Measurements from ENCODE around the gene TAPBP.
A peak's percentile ranks its signal among the peaks of the same experiment; 100 is the strongest.
"Not testable (repeated sequence)": the region's sequence is repeated elsewhere in the genome, so short reads cannot be mapped to it uniquely, and the experiment has no call there.

Gene TAPBP

GRCh38 chr6:33276581-33276863, 37.4 kb downstream of the TAPBP start:
- peak; percentile 55 for DNase-seq (ENCODE audit: low spot score)

- DNase-seq (ENCODE audit: low spot score), result not testable (repeated sequence)
These were observed 37.9 kb downstream of the TAPBP start for GRCh38 chr6:33275795-33276580.

GRCh38 chr6:33273924-33274902, 39.7 kb downstream of the TAPBP start:
- DNase-seq (ENCODE audit: low spot score), result no peak

GRCh38 chr6:33273129-33273923, 40.6 kb downstream of the TAPBP start:
- DNase-seq (ENCODE audit: low spot score), result no peak

GRCh38 chr6:33272275-33273128, 41.4 kb downstream of the TAPBP start:
- DNase-seq (ENCODE audit: low spot score), result no peak

GRCh38 chr6:33271468-33272274, 42.2 kb downstream of the TAPBP start, which contains the start of the genes RPS18 and VPS52:
Gene RPS18 (plus strand): TSS chr6:33272075. CDS start chr6:33272120, 45 bp downstream.
Gene VPS52 (minus strand): TSS chr6:33271876. CDS start chr6:33271675, 201 bp downstream.
- DNase-seq (ENCODE audit: low spot score), result peak; percentile 99

- no peak for DNase-seq (ENCODE audit: low spot score)
These were observed 42.8 kb downstream of the TAPBP start for GRCh38 chr6:33271117-33271467.

- no peak for DNase-seq (ENCODE audit: low spot score)
These were observed 49.9 kb downstream of the TAPBP start for GRCh38 chr6:33264015-33264414.

- not testable (repeated sequence) for DNase-seq (ENCODE audit: low spot score)
These were observed 51.4 kb downstream of the TAPBP start for GRCh38 chr6:33262490-33262889.

- DNase-seq (ENCODE audit: low spot score), result no peak
These were observed 54.8 kb downstream of the TAPBP start for GRCh38 chr6:33259032-33259431.

GRCh38 chr6:33254591-33254990, 59.3 kb downstream of the TAPBP start:
- DNase-seq (ENCODE audit: low spot score), result no peak

GRCh38 chr6:33252759-33253158, 61.1 kb downstream of the TAPBP start:
- DNase-seq (ENCODE audit: low spot score), result no peak

GRCh38 chr6:33251395-33252012, 62.4 kb downstream of the TAPBP start:
- DNase-seq (ENCODE audit: low spot score), result peak; percentile 28

- DNase-seq (ENCODE audit: low spot score), result no peak
These were observed 63.1 kb downstream of the TAPBP start for GRCh38 chr6:33250731-33251130.

GRCh38 chr6:33249732-33250630, 63.9 kb downstream of the TAPBP start:
- no peak for DNase-seq (ENCODE audit: low spot score)
